HepG2 (cell line): ENCODE data around the gene PNLIPRP3. TPM values are rescaled to one million over a fixed set of nuclear protein-coding genes. Genes with fewer than 3 reads are reported as not detected.

Source experiments
- ATAC-seq: fragments of 200-7000 bp; cut with Tn5 transposase; 3 replicates; pipeline ENCODE4 v1.9.1; 2020; ENCODE audit warnings: mild to moderate bottlenecking, moderate library complexity
- BruUV-seq: library from RNA; stranded (reverse); fragments of 400-500 nt; replicated peaks from 2 replicates; lab custom pipeline; 2021; lab: Mats Ljungman, UMichigan
- CTCF ChIA-PET: fragments of 300-600 bp; formaldehyde crosslinking; extraction: SDS; loops from one replicate; lab custom pipeline; 2021; ENCODE audit warnings: low total read pairs, inconsistent platforms, low intra/inter-chr PET ratio; lab: Yijun Ruan, JAX
- POLR2A ChIA-PET: fragments of 350-600 bp; sonication (Branson Sonifier 250); formaldehyde crosslinking; loops from one replicate; lab custom pipeline; 2020; ENCODE audit warnings: antibody characterized with exemption, inconsistent platforms; lab: Yijun Ruan, JAX
- DNase-seq: peaks from one replicate; pipeline ENCODE4 v3.0.0-alpha.2; 2015; ENCODE audit warnings: low spot score
- FAIRE-seq: peaks from 3 replicates; lab custom pipeline; 2011; peaks lifted over from hg19 to GRCh38; lab: Jason Lieb, UNC
- H2AFZ ChIP-seq: one replicate; pipeline ENCODE4 v1.6.1; 2011; ENCODE audit warnings: low read length, inconsistent platforms
- H3K27ac ChIP-seq: fragments of 300-600 bp; 3 replicates; pipeline ENCODE4 v1.8.0; 2011; ENCODE audit warnings: mixed run types, mild to moderate bottlenecking, mixed read lengths, low read length, inconsistent platforms; ENCODE audit not compliant: insufficient read depth; ENCODE audit errors: extremely low read length
- H3K27me3 ChIP-seq, 2 experiments: fragments of 200-600 bp in 1 of 2; 2 replicates in 1 of 2; 3 replicates in 1 of 2; pipeline versions ENCODE4 v1.6.0 to v1.8.0; 2011; ENCODE audit warnings: low read length in 2 of 2, mild to moderate bottlenecking in 2 of 2, moderate library complexity in 2 of 2, inconsistent platforms in 1 of 2; ENCODE audit not compliant: insufficient read depth in 2 of 2, control insufficient read depth in 1 of 2
- H3K36me3 ChIP-seq, 2 experiments: fragments of 200-600 bp in 1 of 2; replicated peaks in 1 of 2; 2 replicates in 1 of 2; 3 replicates in 1 of 2; pipeline versions ENCODE4 v1.5.1 to v1.8.0; 2011; ENCODE audit warnings: low read length in 2 of 2, inconsistent platforms in 1 of 2; ENCODE audit not compliant: insufficient read depth in 2 of 2, control insufficient read depth in 1 of 2
- H3K4me1 ChIP-seq: 2 replicates; pipeline ENCODE4 v1.5.1; 2012; ENCODE audit warnings: low read length, inconsistent platforms; ENCODE audit not compliant: insufficient read depth
- H3K4me2 ChIP-seq: 2 replicates; pipeline ENCODE4 v1.6.0; 2011; ENCODE audit warnings: low read depth, low read length, inconsistent platforms
- H3K4me3 ChIP-seq, 3 experiments: fragments of 200-600 bp in 1 of 3; sonication (generic), shearing (Covaris generic) in 1 of 3; replicated peaks in 1 of 3; 2 replicates each; pipeline ENCODE4 v1.5.1; 2011 to 2016; ENCODE audit warnings: low read length in 3 of 3, inconsistent platforms in 2 of 3, low read depth in 2 of 3, mild to moderate bottlenecking in 2 of 3, control low read depth in 1 of 3, mixed read lengths in 1 of 3; ENCODE audit not compliant: insufficient read depth in 1 of 3
- H3K79me2 ChIP-seq: one replicate; pipeline ENCODE4 v1.6.1; 2011; ENCODE audit warnings: low read length, inconsistent platforms; ENCODE audit not compliant: insufficient read depth
- H3K9ac ChIP-seq: 2 replicates; pipeline ENCODE4 v1.6.0; 2011; ENCODE audit warnings: mild to moderate bottlenecking, low read depth, low read length, inconsistent platforms; ENCODE audit not compliant: insufficient read depth
- H3K9me3 ChIP-seq: 2 replicates; pipeline ENCODE4 v1.5.1; 2012; ENCODE audit warnings: mild to moderate bottlenecking, low read length
- H4K20me1 ChIP-seq: 2 replicates; pipeline ENCODE4 v1.6.0; 2011; ENCODE audit warnings: inconsistent platforms, mild to moderate bottlenecking, low read length, moderate library complexity; ENCODE audit not compliant: insufficient read depth
- FLYWCH1 ChIP-seq: sonication (generic); formaldehyde crosslinking; IDR thresholded peaks from 2 replicates; pipeline ENCODE4 v1.8.1; 2023; ENCODE audit warnings: mild to moderate bottlenecking, missing genetic modification reagents
- HOXA7 ChIP-seq: sonication (generic); formaldehyde crosslinking; IDR thresholded peaks from 2 replicates; pipeline ENCODE4 v1.8.1; 2022; ENCODE audit warnings: mild to moderate bottlenecking, missing genetic modification reagents, moderate library complexity
- ZKSCAN5 ChIP-seq: sonication (generic); formaldehyde crosslinking; IDR thresholded peaks from 2 replicates; pipeline ENCODE4 v1.5.1; 2020; ENCODE audit warnings: mild to moderate bottlenecking, missing genetic modification reagents
- ZNF484 ChIP-seq: sonication (generic); formaldehyde crosslinking; IDR thresholded peaks from 2 replicates; pipeline ENCODE4 v1.5.1; 2020; ENCODE audit warnings: mild to moderate bottlenecking, low read depth, missing genetic modification reagents, borderline replicate concordance
- ZNF572 ChIP-seq: sonication (generic); formaldehyde crosslinking; IDR thresholded peaks from 2 replicates; pipeline ENCODE4 v1.5.1; 2020; ENCODE audit warnings: mild to moderate bottlenecking, missing genetic modification reagents
- ZNF776 ChIP-seq: sonication (generic); formaldehyde crosslinking; IDR thresholded peaks from 2 replicates; pipeline ENCODE4 v1.4.0; 2020; ENCODE audit warnings: mild to moderate bottlenecking, missing genetic modification reagents
- WGBS: methylation state at CpG from one replicate; pipeline ENCODE4 v1.1.6; 2017; ENCODE audit warnings: low lambda C conversion rate; 5-methylcytosine and 5-hydroxymethylcytosine counted together
- in situ Hi-C: cut with HindIII; loops from 2 replicates; pipeline ENCODE4 v1.10.0; 2017; ENCODE audit warnings: low pct_unique_long_range_greater_than_20kb; ENCODE audit not compliant: extremely low pct_ligation_motif_present
- intact Hi-C: fragments of 100-400 bp; cut with micrococcal nuclease; formaldehyde crosslinking; loops from one replicate; pipeline ENCODE4 v1.10.0; 2022; ENCODE audit not compliant: unreplicated experiment
- polyA plus RNA-seq, 8 experiments: library from polyadenylated mRNA; depleted of rRNA in 3 of 8; stranded (reverse) in 7 of 8; unstranded in 1 of 8; fragments of >200 nt; fragmentation: Illumina TruSeq in 4 of 8; extraction: Trizol in 4 of 8; gene quantifications; 2 replicates each; pipeline versions ENCODE4 v1.2.1 to v1.2.3, GENCODE V29; 2011 to 2016; ENCODE audit warnings: low read depth in 4 of 8, missing spikeins in 1 of 8, mixed read lengths in 1 of 8; ENCODE audit not compliant: insufficient read depth in 1 of 8
- total RNA-seq, 5 experiments: library from RNA; depleted of rRNA; stranded (reverse); fragments of >200 nt; fragmentation: Illumina TruSeq; extraction: Trizol; gene quantifications; 2 replicates each; pipeline ENCODE4 v1.2.3, GENCODE V29; 2016; ENCODE audit warnings: low read depth in 1 of 5
- TF ChIP-seq, protein P1 (sequence below): sonication (generic); formaldehyde crosslinking; IDR thresholded peaks from 2 replicates; pipeline ENCODE4 v1.5.1; 2020; ENCODE audit warnings: mild to moderate bottlenecking, missing genetic modification reagents, moderate library complexity
- TF ChIP-seq, protein P2 (sequence below): sonication (generic); formaldehyde crosslinking; IDR thresholded peaks from 2 replicates; pipeline ENCODE4 v1.8.0; 2022; ENCODE audit warnings: missing genetic modification reagents, mild to moderate bottlenecking, inconsistent platforms, borderline replicate concordance
- TF ChIP-seq, protein P3 (sequence below): sonication (generic); formaldehyde crosslinking; IDR thresholded peaks from 2 replicates; pipeline ENCODE4 v1.4.0; 2020; ENCODE audit warnings: missing genetic modification reagents
- TF ChIP-seq, protein P4 (sequence below): sonication (generic); formaldehyde crosslinking; IDR thresholded peaks from 2 replicates; pipeline ENCODE4 v1.8.0; 2022; ENCODE audit warnings: missing genetic modification reagents, mild to moderate bottlenecking, borderline replicate concordance
- TF ChIP-seq, protein P5 (sequence below): IDR thresholded peaks from 2 replicates; pipeline ENCODE4 v1.6.1; 2012; ENCODE audit warnings: low read depth, low read length, improper control_type of control experiment

PNLIPRP3 gene
- total and polyA plus RNA-seq, 2 of the 13 experiments (the other 11 are each of a cell fraction or from before 2014, with no cell fraction given), result not detected

DNA sequence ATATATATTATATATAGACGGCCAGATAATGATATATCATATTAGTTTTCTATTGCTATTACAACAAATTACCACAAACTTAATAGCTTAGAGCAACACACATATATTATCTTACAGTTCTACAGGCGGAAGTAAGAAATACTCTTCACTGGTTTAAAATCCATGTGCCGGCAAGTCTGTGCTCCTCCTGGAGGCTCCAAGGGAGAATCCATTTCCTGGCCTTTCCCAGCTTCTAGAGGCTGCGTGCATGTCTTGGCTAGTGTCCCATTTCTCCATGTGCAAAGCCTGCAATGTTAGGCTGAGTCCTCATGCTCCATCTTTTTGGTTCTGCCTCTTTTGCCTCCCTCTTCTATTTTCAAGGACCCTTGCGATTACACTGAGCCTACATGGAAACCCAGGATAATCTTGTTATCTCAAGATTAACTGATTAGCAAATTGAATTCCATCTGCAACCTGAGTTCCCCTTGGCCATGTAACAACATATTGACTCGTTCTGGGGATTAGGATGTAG lies 23.9 kb upstream of the PNLIPRP3 start (continued):
- TF ChIP-seq HOXA7 (CRISPR knock-in tag), result no peak
- TF ChIP-seq, protein P1, sequence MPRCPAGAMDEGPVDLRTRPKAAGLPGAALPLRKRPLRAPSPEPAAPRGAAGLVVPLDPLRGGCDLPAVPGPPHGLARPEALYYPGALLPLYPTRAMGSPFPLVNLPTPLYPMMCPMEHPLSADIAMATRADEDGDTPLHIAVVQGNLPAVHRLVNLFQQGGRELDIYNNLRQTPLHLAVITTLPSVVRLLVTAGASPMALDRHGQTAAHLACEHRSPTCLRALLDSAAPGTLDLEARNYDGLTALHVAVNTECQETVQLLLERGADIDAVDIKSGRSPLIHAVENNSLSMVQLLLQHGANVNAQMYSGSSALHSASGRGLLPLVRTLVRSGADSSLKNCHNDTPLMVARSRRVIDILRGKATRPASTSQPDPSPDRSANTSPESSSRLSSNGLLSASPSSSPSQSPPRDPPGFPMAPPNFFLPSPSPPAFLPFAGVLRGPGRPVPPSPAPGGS (CRISPR knock-in tag), result no peak

DNA sequence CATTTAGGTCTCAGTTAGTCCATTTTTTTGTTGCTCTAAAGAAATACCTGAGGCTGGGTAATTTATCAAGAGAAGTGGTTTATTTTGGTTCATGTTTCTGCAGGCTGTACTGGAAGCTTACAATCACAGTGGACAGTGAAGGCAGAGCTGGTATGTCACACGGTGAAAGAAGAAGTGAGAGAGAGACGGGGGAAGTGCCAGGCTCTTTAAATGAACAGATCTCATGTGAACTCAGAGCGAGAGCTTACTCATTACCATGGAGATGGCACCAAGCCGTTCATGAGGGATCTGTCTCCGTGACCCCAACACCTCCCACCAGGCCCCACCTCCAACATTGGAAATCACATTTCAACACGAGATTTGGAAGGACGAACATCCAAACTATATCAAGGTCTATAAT lies 18.9 kb upstream of the PNLIPRP3 start:
- ChIA-PET POLR2A (no interaction called here), CTCF (no interaction called here)
- Histone ChIP-seq H3K4me3 (no peak overlapping the region), H3K79me2 (no peaks in the 10 kb centered on the region), H2AFZ (no peak overlapping the region), H3K36me3 (no peaks in the 10 kb centered on the region), H3K4me2 (no peak overlapping the region), H3K4me1 (no peaks in the 10 kb centered on the region), H3K27me3 (no peaks in the 10 kb centered on the region; a peak in 1 of 5 replicates), H4K20me1 (no peaks in the 10 kb centered on the region), H3K27ac (no peak overlapping the region), H3K9me3 (no peaks in the 10 kb centered on the region), H3K9ac (no peak overlapping the region)
- 3% methylated on average over 7 of the region's 7 CpGs for WGBS
- BruUV-seq, result no TSS peak
- in situ Hi-C loops (no loop called here), intact Hi-C loops (no loop called here)
- FAIRE-seq (no peak), DNase-seq (no peak), ATAC-seq (no peak)
- TF ChIP-seq, protein P2, sequence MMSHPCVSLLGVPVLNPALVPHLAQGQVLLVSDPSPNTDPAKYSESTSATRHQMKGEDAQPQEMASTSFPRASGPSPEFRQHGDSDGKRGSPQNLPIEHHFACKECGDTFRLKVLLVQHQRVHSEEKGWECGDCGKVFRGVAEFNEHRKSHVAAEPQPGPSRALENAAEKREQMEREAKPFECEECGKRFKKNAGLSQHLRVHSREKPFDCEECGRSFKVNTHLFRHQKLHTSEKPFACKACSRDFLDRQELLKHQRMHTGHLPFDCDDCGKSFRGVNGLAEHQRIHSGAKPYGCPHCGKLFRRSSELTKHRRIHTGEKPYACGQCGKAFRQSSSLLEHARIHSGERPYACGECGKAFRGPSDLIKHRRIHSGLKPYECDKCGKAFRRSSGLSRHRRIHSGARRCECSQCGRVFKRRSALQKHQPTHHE (CRISPR knock-in tag), result no peak
- TF ChIP-seq, protein P3, sequence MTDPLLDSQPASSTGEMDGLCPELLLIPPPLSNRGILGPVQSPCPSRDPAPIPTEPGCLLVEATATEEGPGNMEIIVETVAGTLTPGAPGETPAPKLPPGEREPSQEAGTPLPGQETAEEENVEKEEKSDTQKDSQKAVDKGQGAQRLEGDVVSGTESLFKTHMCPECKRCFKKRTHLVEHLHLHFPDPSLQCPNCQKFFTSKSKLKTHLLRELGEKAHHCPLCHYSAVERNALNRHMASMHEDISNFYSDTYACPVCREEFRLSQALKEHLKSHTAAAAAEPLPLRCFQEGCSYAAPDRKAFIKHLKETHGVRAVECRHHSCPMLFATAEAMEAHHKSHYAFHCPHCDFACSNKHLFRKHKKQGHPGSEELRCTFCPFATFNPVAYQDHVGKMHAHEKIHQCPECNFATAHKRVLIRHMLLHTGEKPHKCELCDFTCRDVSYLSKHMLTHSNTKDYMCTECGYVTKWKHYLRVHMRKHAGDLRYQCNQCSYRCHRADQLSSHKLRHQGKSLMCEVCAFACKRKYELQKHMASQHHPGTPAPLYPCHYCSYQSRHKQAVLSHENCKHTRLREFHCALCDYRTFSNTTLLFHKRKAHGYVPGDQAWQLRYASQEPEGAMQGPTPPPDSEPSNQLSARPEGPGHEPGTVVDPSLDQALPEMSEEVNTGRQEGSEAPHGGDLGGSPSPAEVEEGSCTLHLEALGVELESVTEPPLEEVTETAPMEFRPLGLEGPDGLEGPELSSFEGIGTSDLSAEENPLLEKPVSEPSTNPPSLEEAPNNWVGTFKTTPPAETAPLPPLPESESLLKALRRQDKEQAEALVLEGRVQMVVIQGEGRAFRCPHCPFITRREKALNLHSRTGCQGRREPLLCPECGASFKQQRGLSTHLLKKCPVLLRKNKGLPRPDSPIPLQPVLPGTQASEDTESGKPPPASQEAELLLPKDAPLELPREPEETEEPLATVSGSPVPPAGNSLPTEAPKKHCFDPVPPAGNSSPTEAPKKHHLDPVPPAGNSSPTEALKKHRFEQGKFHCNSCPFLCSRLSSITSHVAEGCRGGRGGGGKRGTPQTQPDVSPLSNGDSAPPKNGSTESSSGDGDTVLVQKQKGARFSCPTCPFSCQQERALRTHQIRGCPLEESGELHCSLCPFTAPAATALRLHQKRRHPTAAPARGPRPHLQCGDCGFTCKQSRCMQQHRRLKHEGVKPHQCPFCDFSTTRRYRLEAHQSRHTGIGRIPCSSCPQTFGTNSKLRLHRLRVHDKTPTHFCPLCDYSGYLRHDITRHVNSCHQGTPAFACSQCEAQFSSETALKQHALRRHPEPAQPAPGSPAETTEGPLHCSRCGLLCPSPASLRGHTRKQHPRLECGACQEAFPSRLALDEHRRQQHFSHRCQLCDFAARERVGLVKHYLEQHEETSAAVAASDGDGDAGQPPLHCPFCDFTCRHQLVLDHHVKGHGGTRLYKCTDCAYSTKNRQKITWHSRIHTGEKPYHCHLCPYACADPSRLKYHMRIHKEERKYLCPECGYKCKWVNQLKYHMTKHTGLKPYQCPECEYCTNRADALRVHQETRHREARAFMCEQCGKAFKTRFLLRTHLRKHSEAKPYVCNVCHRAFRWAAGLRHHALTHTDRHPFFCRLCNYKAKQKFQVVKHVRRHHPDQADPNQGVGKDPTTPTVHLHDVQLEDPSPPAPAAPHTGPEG (CRISPR knock-in tag), result no peak
- TF ChIP-seq, protein P4, sequence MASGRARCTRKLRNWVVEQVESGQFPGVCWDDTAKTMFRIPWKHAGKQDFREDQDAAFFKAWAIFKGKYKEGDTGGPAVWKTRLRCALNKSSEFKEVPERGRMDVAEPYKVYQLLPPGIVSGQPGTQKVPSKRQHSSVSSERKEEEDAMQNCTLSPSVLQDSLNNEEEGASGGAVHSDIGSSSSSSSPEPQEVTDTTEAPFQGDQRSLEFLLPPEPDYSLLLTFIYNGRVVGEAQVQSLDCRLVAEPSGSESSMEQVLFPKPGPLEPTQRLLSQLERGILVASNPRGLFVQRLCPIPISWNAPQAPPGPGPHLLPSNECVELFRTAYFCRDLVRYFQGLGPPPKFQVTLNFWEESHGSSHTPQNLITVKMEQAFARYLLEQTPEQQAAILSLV (CRISPR knock-in tag), result no peak
- TF ChIP-seq ZNF776 (CRISPR knock-in tag) (no peak), ZNF484 (CRISPR knock-in tag) (no peak), ZKSCAN5 (no peak), ZNF572 (CRISPR knock-in tag) (no peak), FLYWCH1 (CRISPR knock-in tag) (no peak)
- TF ChIP-seq, protein P5, sequence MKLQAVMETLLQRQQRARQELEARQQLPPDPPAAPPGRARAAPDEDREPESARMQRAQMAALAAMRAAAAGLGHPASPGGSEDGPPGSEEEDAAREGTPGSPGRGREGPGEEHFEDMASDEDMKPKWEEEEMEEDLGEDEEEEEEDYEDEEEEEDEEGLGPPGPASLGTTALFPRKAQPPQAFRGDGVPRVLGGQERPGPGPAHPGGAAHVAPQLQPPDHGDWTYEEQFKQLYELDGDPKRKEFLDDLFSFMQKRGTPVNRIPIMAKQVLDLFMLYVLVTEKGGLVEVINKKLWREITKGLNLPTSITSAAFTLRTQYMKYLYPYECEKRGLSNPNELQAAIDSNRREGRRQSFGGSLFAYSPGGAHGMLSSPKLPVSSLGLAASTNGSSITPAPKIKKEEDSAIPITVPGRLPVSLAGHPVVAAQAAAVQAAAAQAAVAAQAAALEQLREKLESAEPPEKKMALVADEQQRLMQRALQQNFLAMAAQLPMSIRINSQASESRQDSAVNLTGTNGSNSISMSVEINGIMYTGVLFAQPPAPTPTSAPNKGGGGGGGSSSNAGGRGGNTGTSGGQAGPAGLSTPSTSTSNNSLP, result no peak
